SK-N-SH (cell line): Measurements from ENCODE around the gene DNAJB12. TPM values are rescaled to one million over a fixed set of nuclear protein-coding genes. Genes with fewer than 3 reads are reported as not detected.
A peak's percentile ranks its signal among the peaks of the same experiment; 100 is the strongest.

ENCODE experiments used
- CTCF ChIA-PET: fragments of 300-600, 350-600 bp; formaldehyde crosslinking; extraction: SDS; loops from one replicate; lab custom pipeline; 2021; lab: Yijun Ruan, JAX
- POLR2A ChIA-PET: fragments of 350-600 bp; sonication (Branson Sonifier 250); formaldehyde crosslinking; extraction: SDS; loops from one replicate; lab custom pipeline; 2020; ENCODE audit warnings: antibody characterized with exemption, inconsistent platforms; lab: Yijun Ruan, JAX
- DNase-seq: peaks from one replicate; pipeline ENCODE4 v3.0.0; 2012
- H2AFZ ChIP-seq: fragments of 200-600 bp; sonication (generic); 2 replicates; pipeline ENCODE4 v1.8.1; 2016; ENCODE audit warnings: antibody characterized with exemption, mild to moderate bottlenecking, low read depth
- H3F3A ChIP-seq: fragments of 200-600 bp; sonication (generic); replicated peaks from 2 replicates; pipeline ENCODE3; 2016; ENCODE audit warnings: antibody characterized with exemption, mild to moderate bottlenecking; ENCODE audit not compliant: insufficient read depth
- H3K27ac ChIP-seq, 2 experiments: fragments of 200-500 bp in 1 of 2; fragments of 200-600 bp in 1 of 2; sonication (Bioruptor generic) in 1 of 2; sonication (generic), shearing (Covaris generic) in 1 of 2; 2 replicates each; pipeline versions ENCODE4 v1.5.1 to v1.6.1; 2014 to 2016; ENCODE audit warnings: low read depth in 2 of 2, inconsistent platforms in 1 of 2, low read length in 1 of 2, mild to moderate bottlenecking in 1 of 2, mixed read lengths in 1 of 2
- H3K27me3 ChIP-seq: fragments of 200-600 bp; sonication (generic), shearing (Covaris generic); 2 replicates; pipeline ENCODE4 v1.6.1; 2016; ENCODE audit warnings: mixed run types; ENCODE audit not compliant: insufficient read depth
- H3K36me3 ChIP-seq, 2 experiments: fragments of 200-500 bp in 1 of 2; fragments of 200-600 bp in 1 of 2; sonication (Bioruptor generic) in 1 of 2; sonication (generic) in 1 of 2; replicated peaks in 1 of 2; 2 replicates each; pipeline versions ENCODE3 to v1.5.1; 2014 to 2016; ENCODE audit warnings: low read length in 1 of 2, mild to moderate bottlenecking in 1 of 2; ENCODE audit not compliant: insufficient read depth in 2 of 2, control insufficient read depth in 1 of 2
- H3K4me1 ChIP-seq, 2 experiments: fragments of 200-500 bp in 1 of 2; fragments of 200-600 bp in 1 of 2; sonication (Bioruptor generic) in 1 of 2; sonication (generic), shearing (Covaris generic) in 1 of 2; 2 replicates each; pipeline versions ENCODE4 v1.5.1 to v1.6.1; 2014 to 2016; ENCODE audit warnings: low read depth in 1 of 2, low read length in 1 of 2, mixed run types in 1 of 2; ENCODE audit not compliant: insufficient read depth in 2 of 2, control insufficient read depth in 1 of 2
- H3K4me2 ChIP-seq: fragments of 200-600 bp; sonication (generic), shearing (Covaris generic); 2 replicates; pipeline ENCODE4 v1.6.1; 2017; ENCODE audit warnings: mixed run types
- H3K4me3 ChIP-seq, 2 experiments: fragments of 200-500 bp in 1 of 2; fragments of 200-600 bp in 1 of 2; sonication (Bioruptor generic) in 1 of 2; sonication (generic), shearing (Covaris generic) in 1 of 2; 2 replicates each; pipeline versions ENCODE4 v1.5.1 to v1.8.1; 2014 to 2016; ENCODE audit warnings: low read depth in 2 of 2, inconsistent platforms in 1 of 2, low read length in 1 of 2, mild to moderate bottlenecking in 1 of 2, mixed read lengths in 1 of 2, moderate library complexity in 1 of 2
- H3K79me2 ChIP-seq: fragments of 200-600 bp; sonication (generic); 2 replicates; pipeline ENCODE4 v1.8.1; 2017; ENCODE audit warnings: mild to moderate bottlenecking; ENCODE audit not compliant: insufficient read depth
- H3K9ac ChIP-seq: fragments of 200-600 bp; sonication (generic); 2 replicates; pipeline ENCODE4 v1.6.1; 2017; ENCODE audit warnings: mixed run types
- H3K9me2 ChIP-seq: fragments of 200-600 bp; sonication (generic); 2 replicates; pipeline ENCODE4 v1.6.1; 2017; ENCODE audit warnings: mixed run types
- H3K9me3 ChIP-seq: fragments of 200-600 bp; sonication (generic); 2 replicates; pipeline ENCODE4 v1.6.1; 2017; ENCODE audit warnings: mixed run types, mild to moderate bottlenecking, moderate library complexity
- H4K20me1 ChIP-seq: fragments of 200-600 bp; sonication (generic); 2 replicates; pipeline ENCODE4 v1.6.1; 2017; ENCODE audit warnings: mild to moderate bottlenecking, mixed run types; ENCODE audit not compliant: insufficient read depth
- ELF1 ChIP-seq: IDR thresholded peaks from 2 replicates; pipeline ENCODE4 v1.4.0; 2012
- EP300 ChIP-seq, 2 experiments: IDR thresholded peaks; 2 replicates each; pipeline versions ENCODE4 v1.4.0 to v1.6.1; 2012; ENCODE audit warnings: borderline replicate concordance in 1 of 2, low read depth in 1 of 2, low read length in 1 of 2
- EZH2phosphoT487 ChIP-seq: fragments of 200-600 bp; sonication (generic); IDR thresholded peaks from 2 replicates; pipeline ENCODE4 v1.6.1; 2017; ENCODE audit warnings: low read depth, mixed run types, mild to moderate bottlenecking, antibody characterized with exemption, moderate library complexity, borderline replicate concordance
- JUND ChIP-seq: IDR thresholded peaks from 2 replicates; pipeline ENCODE4 v1.4.0; 2012
- MAX ChIP-seq: IDR thresholded peaks from 2 replicates; pipeline ENCODE4 v1.4.0; 2012; ENCODE audit warnings: low read depth
- NRF1 ChIP-seq: IDR thresholded peaks from 2 replicates; pipeline ENCODE4 v1.6.1; 2012; ENCODE audit warnings: low read depth, mild to moderate bottlenecking, low read length
- PBX3 ChIP-seq: IDR thresholded peaks from 2 replicates; pipeline ENCODE4; 2012
- RXRA ChIP-seq: IDR thresholded peaks from 2 replicates; pipeline ENCODE4 v1.4.0; 2012; ENCODE audit warnings: low read depth, mild to moderate bottlenecking, borderline replicate concordance
- TCF12 ChIP-seq: IDR thresholded peaks from 2 replicates; pipeline ENCODE4 v1.4.0; 2012
- TEAD4 ChIP-seq: IDR thresholded peaks from 2 replicates; pipeline ENCODE4 v1.4.0; 2012; ENCODE audit warnings: mild to moderate bottlenecking, borderline replicate concordance; ENCODE audit not compliant: insufficient read depth
- WGBS: methylation state at CpG from one replicate; pipeline ENCODE4 v1.1.6; 2017; ENCODE audit warnings: low lambda C conversion rate; 5-methylcytosine and 5-hydroxymethylcytosine counted together
- polyA plus RNA-seq, 3 experiments: library from polyadenylated mRNA; depleted of rRNA; stranded (reverse); fragments of >200 nt; gene quantifications; 2 replicates each; pipeline ENCODE4 v1.2.3, GENCODE V29; 2012
- TF ChIP-seq, protein P1 (sequence below): IDR thresholded peaks from 2 replicates; pipeline ENCODE4 v1.4.0; 2012; ENCODE audit warnings: low read depth, borderline replicate concordance
- TF ChIP-seq, protein P2 (sequence below): IDR thresholded peaks from 2 replicates; pipeline ENCODE4 v1.4.0; 2012; ENCODE audit warnings: low read depth, borderline replicate concordance

Gene DNAJB12
- polyA plus RNA-seq, 1 of the 3 experiments (the other 2 are of a cell fraction): 25.8 TPM

DNA sequence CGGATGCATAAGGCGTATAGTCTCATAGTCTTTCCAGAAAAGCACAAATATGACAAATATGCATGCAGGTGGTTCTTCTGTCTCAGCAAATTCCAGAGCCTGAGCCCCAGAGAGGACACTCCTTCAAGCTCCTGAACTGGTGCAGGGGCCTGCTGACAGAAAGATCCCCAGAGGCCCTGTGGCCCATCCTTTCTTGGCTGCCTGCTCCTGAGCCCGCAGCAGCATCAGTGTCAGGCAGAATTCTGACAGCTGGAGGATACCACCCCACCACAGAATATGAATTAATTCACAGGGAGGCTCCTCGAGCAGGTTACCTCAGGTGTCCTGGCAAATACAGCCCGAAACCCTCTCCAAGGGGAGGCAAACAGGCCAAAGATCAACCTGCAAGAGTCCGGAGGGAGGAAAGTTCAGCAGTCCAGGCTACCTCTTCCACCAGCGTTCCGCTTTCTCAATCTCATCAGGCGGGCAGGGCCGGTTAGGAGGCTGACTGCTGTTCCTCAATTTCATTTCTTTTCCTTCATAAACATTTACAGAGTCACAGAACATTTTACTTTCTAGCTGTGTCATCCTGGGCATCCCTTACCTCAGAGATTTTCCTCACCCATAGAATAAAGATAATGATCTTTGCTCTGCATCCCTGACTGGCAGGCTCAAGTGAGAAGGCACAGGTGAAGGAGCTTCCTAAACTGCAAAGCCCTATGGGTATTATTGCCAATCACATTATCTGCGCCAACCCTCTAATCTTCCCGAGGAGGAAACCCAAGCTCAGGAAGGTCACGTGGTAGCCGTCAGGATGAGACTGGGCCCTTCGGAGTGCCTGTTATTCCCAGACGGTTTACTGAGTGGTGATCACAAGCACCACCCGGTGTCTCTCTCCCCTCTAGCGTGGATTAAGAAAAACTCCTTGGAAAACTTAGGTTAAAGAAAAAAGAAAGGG lies 1.4 kb downstream of the DNAJB12 start:
- H3K36me3 ChIP-seq: peaks cover 9 to 30% of the 10 kb centered on the region in 2 experiments
- DNase-seq: peak; percentile 42
- H3K27ac ChIP-seq: peak overlapping the region; percentile 99
- 0 out of 2 replicates have a peak, but pooled peaks have one; percentile 23 for TF ChIP-seq MAX
- TF ChIP-seq, protein P1, sequence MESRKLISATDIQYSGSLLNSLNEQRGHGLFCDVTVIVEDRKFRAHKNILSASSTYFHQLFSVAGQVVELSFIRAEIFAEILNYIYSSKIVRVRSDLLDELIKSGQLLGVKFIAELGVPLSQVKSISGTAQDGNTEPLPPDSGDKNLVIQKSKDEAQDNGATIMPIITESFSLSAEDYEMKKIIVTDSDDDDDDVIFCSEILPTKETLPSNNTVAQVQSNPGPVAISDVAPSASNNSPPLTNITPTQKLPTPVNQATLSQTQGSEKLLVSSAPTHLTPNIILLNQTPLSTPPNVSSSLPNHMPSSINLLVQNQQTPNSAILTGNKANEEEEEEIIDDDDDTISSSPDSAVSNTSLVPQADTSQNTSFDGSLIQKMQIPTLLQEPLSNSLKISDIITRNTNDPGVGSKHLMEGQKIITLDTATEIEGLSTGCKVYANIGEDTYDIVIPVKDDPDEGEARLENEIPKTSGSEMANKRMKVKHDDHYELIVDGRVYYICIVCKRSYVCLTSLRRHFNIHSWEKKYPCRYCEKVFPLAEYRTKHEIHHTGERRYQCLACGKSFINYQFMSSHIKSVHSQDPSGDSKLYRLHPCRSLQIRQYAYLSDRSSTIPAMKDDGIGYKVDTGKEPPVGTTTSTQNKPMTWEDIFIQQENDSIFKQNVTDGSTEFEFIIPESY: no peak
- TF ChIP-seq, protein P2, sequence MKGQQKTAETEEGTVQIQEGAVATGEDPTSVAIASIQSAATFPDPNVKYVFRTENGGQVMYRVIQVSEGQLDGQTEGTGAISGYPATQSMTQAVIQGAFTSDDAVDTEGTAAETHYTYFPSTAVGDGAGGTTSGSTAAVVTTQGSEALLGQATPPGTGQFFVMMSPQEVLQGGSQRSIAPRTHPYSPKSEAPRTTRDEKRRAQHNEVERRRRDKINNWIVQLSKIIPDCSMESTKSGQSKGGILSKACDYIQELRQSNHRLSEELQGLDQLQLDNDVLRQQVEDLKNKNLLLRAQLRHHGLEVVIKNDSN: peak; percentile 81
- TF ChIP-seq TCF12: no peak
- no peak for TF ChIP-seq EZH2phosphoT487
- TF ChIP-seq, all 33 proteins: peak for 2
- Histone ChIP-seq H3K4me1 (peaks cover 9 to 15% of the 10 kb centered on the region in 2 experiments; a peak in 1 of 4 replicates), H4K20me1 (no peaks in the 10 kb centered on the region), H3K9me2 (no peaks in the 10 kb centered on the region), H3K9ac (peak overlapping the region; percentile 98), H3K27me3 (no peaks in the 10 kb centered on the region), H3K4me2 (peak overlapping the region; percentile 94), H2AFZ (peak overlapping the region; percentile 39; the same call in 1 of the 2 replicates), H3F3A (peaks cover 3% of the 10 kb centered on the region), H3K9me3 (no peaks in the 10 kb centered on the region), H3K4me3 (peak overlapping the region; percentile 86 to 99), H3K79me2 (peaks cover 56% of the 10 kb centered on the region)
- WGBS: 48% methylated on average over 18 of the region's 18 CpGs
- CTCF ChIA-PET: interaction anchor here (0.9 to 9.9 kb wide), 5 partner anchors 10 to 457 kb away, joined by 3 to 86 read pairs (median 6); no protein-coding TSS in a partner anchor
- POLR2A ChIA-PET: interaction anchor here (0.5 to 1.6 kb wide), 4 partner anchors 9 to 307 kb away, joined by 3 to 5 read pairs (median 4); no protein-coding TSS in a partner anchor

- H3K36me3 ChIP-seq: peaks cover 14 to 30% of the 10 kb centered on the region in 2 experiments
- no peak overlapping the region for H3K27ac ChIP-seq
- peaks cover 9 to 15% of the 10 kb centered on the region in 2 experiments; a peak in 1 of 4 replicates for H3K4me1 ChIP-seq
- H3K4me2 ChIP-seq: no peak overlapping the region
- no peaks in the 10 kb centered on the region for H3K27me3 ChIP-seq
- no peaks in the 10 kb centered on the region for H3K9me2 ChIP-seq
- CTCF ChIA-PET: interaction anchor here (2.0 to 9.9 kb wide), 2 partner anchors 12 to 20 kb away, joined by 6 to 86 read pairs; no protein-coding TSS in a partner anchor
- H3K79me2 ChIP-seq: peaks cover 73% of the 10 kb centered on the region
- H3K9me3 ChIP-seq: no peaks in the 10 kb centered on the region
- no peaks in the 10 kb centered on the region for H4K20me1 ChIP-seq
- DNase-seq: no peak
- TF ChIP-seq JUND (no peak), EP300 (IDR thresholded peaks at IDR 0.05; ENCODE audit: borderline replicate concordance in 1 of 2, low read depth in 1 of 2, low read length in 1 of 2) (no peak), NRF1 (no peak), ELF1 (no peak), PBX3 (no peak), RXRA (no peak), TEAD4 (no peak)
- TF ChIP-seq, protein P2: no peak
- no peak overlapping the region for H2AFZ ChIP-seq
- no peak overlapping the region for H3K4me3 ChIP-seq
- H3K9ac ChIP-seq: no peak overlapping the region
- POLR2A ChIA-PET: no interaction called here
- 94% methylated on average over 6 of the region's 6 CpGs for WGBS
- H3F3A ChIP-seq: peaks cover 2% of the 10 kb centered on the region
These were observed 3.2 kb downstream of the DNAJB12 start for GRCh38 chr10:72351479-72351878.
